GM12878 (cell line): ENCODE measurements around the gene CLBA1. TPM values are rescaled to one million over a fixed set of nuclear protein-coding genes. Genes with fewer than 3 reads are reported as not detected.

Experiments
- ATAC-seq: fragments of 200-7000 bp; cut with Tn5 transposase; 3 replicates; pipeline ENCODE4 v1.9.1; 2020; ENCODE audit warnings: mild to moderate bottlenecking, moderate library complexity
- BruUV-seq: library from RNA; stranded (reverse); fragments of 400-500 nt; replicated peaks from 2 replicates; lab custom pipeline; 2021; lab: Mats Ljungman, UMichigan
- CTCF ChIA-PET: fragments of 300-600 bp; sonication (Branson Sonifier 250); formaldehyde crosslinking; extraction: SDS; loops from one replicate; lab custom pipeline; 2021; ENCODE audit warnings: inconsistent platforms; lab: Yijun Ruan, JAX
- POLR2A ChIA-PET: fragments of 350-600 bp; formaldehyde crosslinking; extraction: SDS; loops from one replicate; lab custom pipeline; 2021; ENCODE audit warnings: inconsistent platforms; lab: Charles Lee
- RAD21 ChIA-PET: fragments of 300-600 bp; sonication (Branson Sonifier 250); formaldehyde crosslinking; loops from one replicate; lab custom pipeline; 2023; ENCODE audit warnings: antibody characterized with exemption; ENCODE audit not compliant: unreplicated experiment; lab: Charles Lee
- SMC1A ChIA-PET: fragments of 300-600 bp; sonication (Branson Sonifier 250); formaldehyde crosslinking; loops from one replicate; lab custom pipeline; 2023; ENCODE audit not compliant: unreplicated experiment, uncharacterized antibody; lab: Charles Lee
- DNase-seq: peaks from one replicate; pipeline ENCODE4 v3.0.0-alpha.2; 2011; ENCODE audit warnings: low read depth, low spot score
- FAIRE-seq: peaks from 3 replicates; lab custom pipeline; 2011; peaks lifted over from hg19 to GRCh38; lab: Jason Lieb, UNC
- H2AFZ ChIP-seq: 2 replicates; pipeline ENCODE4 v1.6.0; 2011; ENCODE audit warnings: low read depth, low read length, control low read depth; ENCODE audit not compliant: control insufficient read depth
- H3K27ac ChIP-seq: 2 replicates; pipeline ENCODE4 v1.5.1; 2011; ENCODE audit warnings: control low read depth; ENCODE audit not compliant: control insufficient read depth, insufficient read depth
- H3K27me3 ChIP-seq, 2 experiments: replicated peaks in 1 of 2; 2 replicates each; pipeline versions ENCODE4 v1.6.0 to v1.6.1; 2011; ENCODE audit warnings: low read length in 1 of 2; ENCODE audit not compliant: control insufficient read depth in 2 of 2, insufficient read depth in 2 of 2
- H3K36me3 ChIP-seq, 2 experiments: 2 replicates each; pipeline ENCODE4 v1.5.1; 2011; ENCODE audit warnings: low read length in 1 of 2; ENCODE audit not compliant: control insufficient read depth in 2 of 2, insufficient read depth in 2 of 2
- H3K4me1 ChIP-seq: 2 replicates; pipeline ENCODE4 v1.6.1; 2011; ENCODE audit warnings: mild to moderate bottlenecking, low read length, moderate library complexity, mixed read lengths; ENCODE audit not compliant: control insufficient read depth, insufficient read depth
- H3K4me2 ChIP-seq: 2 replicates; pipeline ENCODE4 v1.6.0; 2011; ENCODE audit warnings: control low read depth; ENCODE audit not compliant: control insufficient read depth, insufficient read depth
- H3K4me3 ChIP-seq: fragments of 200-600 bp; sonication (generic); 2 replicates; pipeline ENCODE4 v1.5.1; 2016
- H3K79me2 ChIP-seq: 2 replicates; pipeline ENCODE4 v1.6.0; 2011; ENCODE audit warnings: low read length; ENCODE audit not compliant: control insufficient read depth, insufficient read depth
- H3K9ac ChIP-seq: 2 replicates; pipeline ENCODE4 v1.8.0; 2011; ENCODE audit warnings: low read length, control low read depth, mixed read lengths; ENCODE audit not compliant: control insufficient read depth, insufficient read depth
- H3K9me3 ChIP-seq: replicated peaks from 3 replicates; pipeline ENCODE4 v1.5.1; 2011; ENCODE audit warnings: mild to moderate bottlenecking, low read length; ENCODE audit not compliant: control insufficient read depth, insufficient read depth
- H4K20me1 ChIP-seq: 2 replicates; pipeline ENCODE4 v1.6.0; 2011; ENCODE audit not compliant: control insufficient read depth, insufficient read depth
- E2F4 ChIP-seq: IDR thresholded peaks from 2 replicates; pipeline ENCODE4 v1.6.1; 2012; ENCODE audit warnings: low read depth, low read length, improper control_type of control experiment
- JUND ChIP-seq: IDR thresholded peaks from 2 replicates; pipeline ENCODE4 v1.6.1; 2012; ENCODE audit warnings: low read depth, mild to moderate bottlenecking, low read length, improper control_type of control experiment, moderate library complexity
- MTA2 ChIP-seq: fragments of 450-650 bp; IDR thresholded peaks from 2 replicates; pipeline ENCODE4 v1.6.1; 2016; ENCODE audit warnings: low read depth, mild to moderate bottlenecking, moderate library complexity
- MXI1 ChIP-seq: fragments of 150-350 bp; IDR thresholded peaks from 2 replicates; pipeline ENCODE4 v1.6.1; 2011; ENCODE audit warnings: low read depth, mild to moderate bottlenecking, inconsistent platforms, low read length, improper control_type of control experiment
- NKRF ChIP-seq: fragments of 450-650 bp; conservative IDR thresholded peaks from 2 replicates; pipeline ENCODE4 v1.6.1; 2017; ENCODE audit warnings: mild to moderate bottlenecking, moderate library complexity
- PAX5 ChIP-seq: IDR thresholded peaks from 2 replicates; pipeline ENCODE4 v1.6.1; 2011; ENCODE audit warnings: low read depth, low read length, borderline replicate concordance
- SIN3A ChIP-seq: IDR thresholded peaks from 2 replicates; pipeline ENCODE4 v1.6.1; 2012; ENCODE audit warnings: low read depth, low read length, improper control_type of control experiment
- TBL1XR1 ChIP-seq: IDR thresholded peaks from 2 replicates; pipeline ENCODE4 v1.6.1; 2012; ENCODE audit warnings: low read depth, low read length, improper control_type of control experiment
- ZNF207 ChIP-seq: fragments of 450-650 bp; IDR thresholded peaks from 2 replicates; pipeline ENCODE4 v1.6.1; 2014; ENCODE audit warnings: antibody characterized with exemption, mild to moderate bottlenecking, borderline replicate concordance
- ZNF384 ChIP-seq: IDR thresholded peaks from 2 replicates; pipeline ENCODE4 v1.6.1; 2012; ENCODE audit warnings: low read depth, mild to moderate bottlenecking, low read length, improper control_type of control experiment, borderline replicate concordance
- ZSCAN29 ChIP-seq: fragments of 450-650 bp; IDR thresholded peaks from 2 replicates; pipeline ENCODE4 v1.6.1; 2017; ENCODE audit warnings: mild to moderate bottlenecking, moderate library complexity
- WGBS: methylation state at CpG from one replicate; pipeline ENCODE4 v1.1.6; 2016; ENCODE audit warnings: low lambda C conversion rate; ENCODE audit not compliant: insufficient replicate concordance, insufficient coverage; ENCODE audit errors: missing lambda C conversion rate; 5-methylcytosine and 5-hydroxymethylcytosine counted together
- in situ Hi-C: fragments of 300-500 bp; cut with MboI; formaldehyde crosslinking; loops from 9 replicates; pipeline ENCODE4 v1.14.3; 2018; ENCODE audit warnings: mixed read lengths
- intact Hi-C: fragments of 100-400 bp; cut with micrococcal nuclease; formaldehyde crosslinking; loops from one replicate; pipeline ENCODE4 v1.14.2; 2022; ENCODE audit not compliant: unreplicated experiment
- polyA plus RNA-seq, 11 experiments: library from polyadenylated mRNA; depleted of rRNA in 4 of 11; unstranded in 6 of 11; stranded (reverse) in 5 of 11; fragments of >200 nt; fragmentation: Nextera tagmentation in 4 of 11; fragmentation: Illumina TruSeq in 1 of 11; extraction: Ambion mirVana in 4 of 11; extraction: Trizol in 1 of 11; gene quantifications; 1 replicate in 1 of 11; 2 replicates in 10 of 11; pipeline versions ENCODE4 v1.2.1 to v1.2.3, GENCODE V29; 2011 to 2016; ENCODE audit warnings: inconsistent platforms in 2 of 11, missing spikeins in 2 of 11, low read depth in 1 of 11
- total RNA-seq, 4 experiments: library from RNA; depleted of rRNA in 3 of 4; stranded (reverse); fragments of >200 nt in 3 of 4; fragmentation: Illumina TruSeq in 1 of 4; extraction: Trizol in 1 of 4; gene quantifications; 2 replicates each; pipeline versions ENCODE4 v1.2.1 to v1.2.3, GENCODE V29; 2013 to 2021
- TF ChIP-seq, protein P1 (sequence below): fragments of 450-650 bp; IDR thresholded peaks from 2 replicates; pipeline ENCODE4 v1.6.1; 2014; ENCODE audit warnings: mild to moderate bottlenecking

The CLBA1 gene
- total and polyA plus RNA-seq, 10 of the 15 experiments (the other 5 are each of a cell fraction or from before 2014, with no cell fraction given): 0.07 to 1.1 (median 0.62) TPM; not detected in 1

- no peaks in the 10 kb centered on the region for H3K79me2 ChIP-seq
- no peaks in the 10 kb centered on the region for H3K36me3 ChIP-seq
- no peaks in the 10 kb centered on the region for H3K27me3 ChIP-seq
- no peaks in the 10 kb centered on the region for H3K9me3 ChIP-seq
- no peak overlapping the region for H2AFZ ChIP-seq
- in situ Hi-C loops: no loop called here
- ATAC-seq: no peak
- BruUV-seq: no TSS peak
- H3K4me2 ChIP-seq: no peak overlapping the region
- no peak overlapping the region for H3K4me3 ChIP-seq
- CTCF ChIA-PET: interaction anchor here (1.0 to 1.3 kb wide), 2 partner anchors 44 to 52 kb away, joined by 3 to 4 read pairs; no protein-coding TSS in a partner anchor
- no peak overlapping the region for H3K27ac ChIP-seq
- H3K4me1 ChIP-seq: no peaks in the 10 kb centered on the region
- no peak for TF ChIP-seq ZNF207
- TF ChIP-seq, all 136 proteins: peak for 0
- DNase-seq (no peak), FAIRE-seq (no peak)
- Histone ChIP-seq H3K9ac (no peak overlapping the region), H4K20me1 (no peaks in the 10 kb centered on the region)
- WGBS: 73% methylated on average over 22 of the region's 22 CpGs
- ChIA-PET POLR2A (no interaction called here), SMC1A (interaction anchor here (1.1 to 1.4 kb wide), 2 partner anchors 10 to 51 kb away, joined by 3 read pairs; no protein-coding TSS in a partner anchor), RAD21 (interaction anchor here (1.6 kb wide), 1 partner anchor 10 kb away, joined by 4 read pairs; no protein-coding TSS in a partner anchor)
- intact Hi-C loops: no loop called here
These were observed 8.4 kb downstream of the CLBA1 start for GRCh38 chr14:104993808-104994591.

GRCh38 chr14:104994978-104995377, 9.4 kb downstream of the CLBA1 start:
- no peaks in the 10 kb centered on the region for H3K36me3 ChIP-seq
- H3K9ac ChIP-seq: no peak overlapping the region
- no peak overlapping the region for H3K27ac ChIP-seq
- POLR2A ChIA-PET: no interaction called here
- intact Hi-C loops (no loop called here), in situ Hi-C loops (no loop called here)
- no peak for FAIRE-seq
- WGBS: 76% methylated on average over 6 of the region's 6 CpGs
- H2AFZ ChIP-seq: no peak overlapping the region
- H3K79me2 ChIP-seq: no peaks in the 10 kb centered on the region
- RAD21 ChIA-PET: no interaction called here
- CTCF ChIA-PET: no interaction called here
- no peaks in the 10 kb centered on the region for H3K27me3 ChIP-seq
- H3K4me3 ChIP-seq: no peak overlapping the region
- H3K9me3 ChIP-seq: no peaks in the 10 kb centered on the region
- SMC1A ChIA-PET: interaction anchor here (1.1 kb wide), 1 partner anchor 50 kb away, joined by 3 read pairs; no protein-coding TSS in a partner anchor
- ATAC-seq: no peak
- no peaks in the 10 kb centered on the region for H4K20me1 ChIP-seq
- DNase-seq: no peak
- no peaks in the 10 kb centered on the region for H3K4me1 ChIP-seq
- no peak overlapping the region for H3K4me2 ChIP-seq
- BruUV-seq: no TSS peak
- TF ChIP-seq NKRF (no peak), MTA2 (no peak), ZNF384 (no peak), MXI1 (no peak), SIN3A (no peak), E2F4 (no peak), JUND (no peak), PAX5 (no peak), ZSCAN29 (no peak), TBL1XR1 (no peak)
- TF ChIP-seq, protein P1, sequence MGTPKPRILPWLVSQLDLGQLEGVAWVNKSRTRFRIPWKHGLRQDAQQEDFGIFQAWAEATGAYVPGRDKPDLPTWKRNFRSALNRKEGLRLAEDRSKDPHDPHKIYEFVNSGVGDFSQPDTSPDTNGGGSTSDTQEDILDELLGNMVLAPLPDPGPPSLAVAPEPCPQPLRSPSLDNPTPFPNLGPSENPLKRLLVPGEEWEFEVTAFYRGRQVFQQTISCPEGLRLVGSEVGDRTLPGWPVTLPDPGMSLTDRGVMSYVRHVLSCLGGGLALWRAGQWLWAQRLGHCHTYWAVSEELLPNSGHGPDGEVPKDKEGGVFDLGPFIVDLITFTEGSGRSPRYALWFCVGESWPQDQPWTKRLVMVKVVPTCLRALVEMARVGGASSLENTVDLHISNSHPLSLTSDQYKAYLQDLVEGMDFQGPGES: no peak
